OCI-LY1 (cell line): ENCODE data around the gene IREB2.

Experiments
- CTCF ChIP-seq: fragments of 200-600 bp; sonication (generic), shearing (Covaris generic); IDR thresholded peaks from 2 replicates; pipeline ENCODE4 v1.5.1; 2017; ENCODE audit warnings: mild to moderate bottlenecking, antibody characterized with exemption, low read length, moderate library complexity, mixed read lengths
- EZH2 ChIP-seq: fragments of 200-600 bp; sonication (generic), shearing (Covaris generic); IDR thresholded peaks from 2 replicates; pipeline ENCODE4 v1.8.0; 2017; ENCODE audit warnings: borderline replicate concordance, mixed run types, mild to moderate bottlenecking, antibody characterized with exemption, low read length, moderate library complexity, mixed read lengths

GRCh38 chr15:78538358-78538757, 100.3 kb downstream of the IREB2 start:
- TF ChIP-seq CTCF (no peak), EZH2 (no peak)
